H9 (cell line): Measurements from ENCODE around the gene NEURL2. TPM values are rescaled to one million over a fixed set of nuclear protein-coding genes. Genes with fewer than 3 reads are reported as not detected.
A peak's percentile ranks its signal among the peaks of the same experiment; 100 is the strongest.

Source experiments
- DNase-seq: peaks from one replicate; pipeline ENCODE4 v3.0.0-alpha.2; 2017
- H2AFZ ChIP-seq: one replicate; pipeline ENCODE4 v1.6.1; 2013; ENCODE audit warnings: mild to moderate bottlenecking, low read length, control low read depth, moderate library complexity
- H2AK5ac ChIP-seq: 2 replicates; pipeline ENCODE4 v1.6.1; 2013; ENCODE audit warnings: low read length, control low read depth, mixed read lengths; ENCODE audit not compliant: insufficient read length
- H2BK120ac ChIP-seq: one replicate; pipeline ENCODE4 v1.6.1; 2013; ENCODE audit warnings: low read depth, mild to moderate bottlenecking, low read length, control low read depth, inconsistent platforms; ENCODE audit not compliant: poor library complexity, severe bottlenecking
- H2BK12ac ChIP-seq: 2 replicates; pipeline ENCODE4 v1.6.1; 2013; ENCODE audit warnings: low read length, control low read depth, mixed read lengths, low read depth; ENCODE audit not compliant: insufficient read length
- H2BK15ac ChIP-seq: 2 replicates; pipeline ENCODE4 v1.6.1; 2013; ENCODE audit warnings: low read depth, low read length, control low read depth
- H2BK20ac ChIP-seq: one replicate; pipeline ENCODE4 v1.6.1; 2013; ENCODE audit warnings: low read depth, mild to moderate bottlenecking, low read length, control low read depth, inconsistent platforms; ENCODE audit not compliant: poor library complexity, severe bottlenecking
- H2BK5ac ChIP-seq: 2 replicates; pipeline ENCODE4 v1.6.1; 2013; ENCODE audit warnings: low read length, control low read depth, mixed read lengths; ENCODE audit not compliant: insufficient read length
- H3K14ac ChIP-seq: 2 replicates; pipeline ENCODE4 v1.6.1; 2013; ENCODE audit warnings: low read length, control low read depth; ENCODE audit not compliant: insufficient read depth
- H3K18ac ChIP-seq: 2 replicates; pipeline ENCODE4 v1.6.1; 2013; ENCODE audit warnings: low read depth, mild to moderate bottlenecking, mixed read lengths, low read length, control low read depth; ENCODE audit not compliant: insufficient read length
- H3K23ac ChIP-seq: 2 replicates; pipeline ENCODE4 v1.6.1; 2013; ENCODE audit warnings: low read length, control low read depth, mixed read lengths, low read depth; ENCODE audit not compliant: insufficient read length
- H3K23me2 ChIP-seq: 2 replicates; pipeline ENCODE4 v1.6.1; 2013; ENCODE audit warnings: low read depth, mild to moderate bottlenecking, mixed read lengths, low read length, control low read depth; ENCODE audit not compliant: insufficient read length, poor library complexity, severe bottlenecking
- H3K27ac ChIP-seq: 2 replicates; pipeline ENCODE4 v1.5.1; 2013; ENCODE audit warnings: low read length, control low read depth, mixed read lengths, low read depth; ENCODE audit not compliant: insufficient read length
- H3K27me3 ChIP-seq: 2 replicates; pipeline ENCODE4 v1.6.1; 2013; ENCODE audit warnings: low read length, control low read depth, inconsistent platforms; ENCODE audit not compliant: insufficient read depth
- H3K4ac ChIP-seq: 2 replicates; pipeline ENCODE4 v1.6.1; 2013; ENCODE audit warnings: low read depth, mild to moderate bottlenecking, control low read depth, inconsistent platforms, low read length, moderate library complexity
- H3K4me1 ChIP-seq: 2 replicates; pipeline ENCODE4 v1.6.1; 2013; ENCODE audit warnings: low read length, control low read depth, inconsistent platforms; ENCODE audit not compliant: insufficient read depth
- H3K4me2 ChIP-seq: 2 replicates; pipeline ENCODE4 v1.6.1; 2013; ENCODE audit warnings: low read length, control low read depth, mixed read lengths; ENCODE audit not compliant: insufficient read length, insufficient read depth
- H3K56ac ChIP-seq: 2 replicates; pipeline ENCODE4 v1.6.1; 2013; ENCODE audit warnings: low read depth, mild to moderate bottlenecking, mixed read lengths, low read length, control low read depth; ENCODE audit not compliant: insufficient read length
- H3K79me1 ChIP-seq: 2 replicates; pipeline ENCODE4 v1.6.1; 2013; ENCODE audit warnings: low read depth, mild to moderate bottlenecking, moderate library complexity, low read length, control low read depth, inconsistent platforms; ENCODE audit not compliant: insufficient read depth, poor library complexity, severe bottlenecking
- H3K79me2 ChIP-seq: 2 replicates; pipeline ENCODE4 v1.6.1; 2013; ENCODE audit warnings: low read length, control low read depth, inconsistent platforms; ENCODE audit not compliant: insufficient read depth
- H3K9ac ChIP-seq: 2 replicates; pipeline ENCODE4 v1.6.1; 2013; ENCODE audit warnings: low read length, control low read depth, mixed read lengths; ENCODE audit not compliant: insufficient read length; ENCODE audit errors: extremely low read depth
- H3K9me3 ChIP-seq: one replicate; pipeline ENCODE4 v1.6.1; 2013; ENCODE audit warnings: low read depth, low read length, inconsistent platforms; ENCODE audit not compliant: control insufficient read depth
- H3T11ph ChIP-seq: one replicate; pipeline ENCODE4 v1.6.1; 2013; ENCODE audit warnings: mild to moderate bottlenecking, low read length, control low read depth, inconsistent platforms
- H4K20me1 ChIP-seq: one replicate; pipeline ENCODE4 v1.6.1; 2013; ENCODE audit not compliant: control insufficient read depth, insufficient read length, insufficient read depth
- H4K5ac ChIP-seq: 2 replicates; pipeline ENCODE4 v1.6.1; 2013; ENCODE audit warnings: low read depth, mild to moderate bottlenecking, mixed read lengths, low read length, control low read depth; ENCODE audit not compliant: insufficient read length
- H4K8ac ChIP-seq: replicated peaks from 2 replicates; pipeline ENCODE4 v1.6.1; 2013; ENCODE audit warnings: low read length, control low read depth, mixed read lengths, low read depth; ENCODE audit not compliant: insufficient read length
- H4K91ac ChIP-seq: 2 replicates; pipeline ENCODE4 v1.6.1; 2013; ENCODE audit warnings: low read depth, mild to moderate bottlenecking, moderate library complexity, mixed read lengths, low read length, control low read depth; ENCODE audit not compliant: insufficient read length
- H3K27ac Mint-ChIP-seq, 3 experiments: 2 replicates in 2 of 3; 3 replicates in 1 of 3; pipeline ENCODE4 v1.8.0; 2020 to 2021; ENCODE audit warnings: mixed read lengths in 3 of 3, mild to moderate bottlenecking in 1 of 3, moderate library complexity in 1 of 3
- H3K27me3 Mint-ChIP-seq: 2 replicates; pipeline ENCODE4 v1.8.0; 2021; ENCODE audit warnings: low read depth, mild to moderate bottlenecking, moderate library complexity, mixed read lengths
- H3K36me3 Mint-ChIP-seq, 3 experiments: 2 replicates in 2 of 3; 3 replicates in 1 of 3; pipeline ENCODE4 v1.8.0; 2020 to 2021; ENCODE audit warnings: low read depth in 3 of 3, mixed read lengths in 3 of 3; ENCODE audit not compliant: insufficient read depth in 1 of 3
- H3K4me1 Mint-ChIP-seq, 2 experiments: 2 replicates each; pipeline ENCODE4 v1.8.0; 2020; ENCODE audit warnings: mixed read lengths in 2 of 2
- H3K4me3 Mint-ChIP-seq, 2 experiments: 2 replicates in 1 of 2; 3 replicates in 1 of 2; pipeline ENCODE4 v1.8.0; 2020 to 2021; ENCODE audit warnings: mild to moderate bottlenecking in 2 of 2, mixed read lengths in 2 of 2, moderate library complexity in 1 of 2
- H3K9me3 Mint-ChIP-seq, 2 experiments: 2 replicates in 1 of 2; 3 replicates in 1 of 2; pipeline ENCODE4 v1.8.0; 2020; ENCODE audit warnings: mild to moderate bottlenecking in 2 of 2, mixed read lengths in 2 of 2, moderate library complexity in 1 of 2
- CTCF ChIP-seq: fragments of 200-600 bp; sonication (generic); conservative IDR thresholded peaks from 3 replicates; pipeline ENCODE4 v1.8.0; 2021; ENCODE audit warnings: antibody characterized with exemption, mild to moderate bottlenecking
- WGBS: extraction: QIAGEN DNeasy Blood & Tissue Kit; methylation state at CpG from one replicate; pipeline ENCODE4 v1.1.7; 2013; ENCODE audit warnings: missing lambda C conversion rate, low lambda C conversion rate, mixed read lengths; ENCODE audit not compliant: insufficient read length; ENCODE audit errors: extremely low coverage; 5-methylcytosine and 5-hydroxymethylcytosine counted together
- total RNA-seq: library from RNA; stranded (reverse); gene quantifications from 2 replicates; pipeline ENCODE4 v1.2.1, GENCODE V29; 2021

Gene NEURL2
- total RNA-seq, 1 experiment from 2014 or later, result 5.4 TPM

- no CpG with 5 or more reads among the region's 43 CpGs for WGBS
- no peak overlapping the region for H3K27ac ChIP-seq
These were observed 19.9 kb upstream of the NEURL2 start for GRCh38 chr20:45910670-45911485.

More at GRCh38 chr20:45910670-45911485, 19.9 kb upstream of the NEURL2 start:
- peak overlapping the region; percentile 94 to 99 (median 99) for H3K27ac Mint-ChIP-seq
- Histone ChIP-seq H3K9me3 (no peaks in the 10 kb centered on the region), H4K20me1 (no peaks in the 10 kb centered on the region), H2AFZ (no peak overlapping the region), H3K9ac (peak overlapping the region; percentile 52), H2BK20ac (no peak overlapping the region), H3K56ac (no peak overlapping the region), H3K18ac (peak overlapping the region; percentile 20), H3K79me1 (no peaks in the 10 kb centered on the region), H2AK5ac (no peak overlapping the region), H4K8ac (no peak overlapping the region), H3K4ac (no peak overlapping the region), H2BK15ac (no peak overlapping the region), H2BK120ac (no peak overlapping the region), H3K4me2 (peak overlapping the region; percentile 91), H4K91ac (no peak overlapping the region), H3K4me1 (no peaks in the 10 kb centered on the region), H3K23me2 (peaks cover 16% of the 10 kb centered on the region), H2BK12ac (no peak overlapping the region), H3K23ac (no peak overlapping the region), H3T11ph (no peak overlapping the region), H3K14ac (peak overlapping the region; percentile 62; the same call in 1 of the 2 replicates), H2BK5ac (no peak overlapping the region), H3K27me3 (no peaks in the 10 kb centered on the region), H4K5ac (no peak overlapping the region), H3K79me2 (no peaks in the 10 kb centered on the region)
- H3K4me3 Mint-ChIP-seq, result peak overlapping the region; percentile 81 to 92
- H3K9me3 Mint-ChIP-seq, result no peaks in the 10 kb centered on the region
- DNase-seq, result peak; percentile 100
- peaks cover 27 to 30% (median 30%) of the 10 kb centered on the region in 3 experiments; a peak in 6 of 7 replicates for H3K36me3 Mint-ChIP-seq
- H3K27me3 Mint-ChIP-seq, result no peaks in the 10 kb centered on the region
- no peak for TF ChIP-seq CTCF
- H3K4me1 Mint-ChIP-seq, result peaks cover 6 to 16% of the 10 kb centered on the region in 2 experiments
